Activated CD4-positive, CD25-positive, alpha-beta regulatory T cell treated with anti-CD3 and anti-CD28 coated beads, Interleukin-2, amount 50 U/mL, for 72 hours (primary cell): ENCODE results near the gene GASK1B.

Experiments
- DNase-seq: peaks from one replicate; pipeline ENCODE4 v3.0.0; 2021

The GASK1B gene

GRCh38 chr4:158182736-158183135, 9.9 kb upstream of the GASK1B start:
- DNase-seq = no peak

- DNase-seq = no peak
These were observed 9.1 kb upstream of the GASK1B start for GRCh38 chr4:158181906-158182305.

- no peak for DNase-seq
These were observed 6.6 kb upstream of the GASK1B start for GRCh38 chr4:158179465-158179864.

GRCh38 chr4:158176776-158177175, 4.0 kb upstream of the GASK1B start:
- no peak for DNase-seq

GRCh38 chr4:158176108-158176507, 3.3 kb upstream of the GASK1B start:
- DNase-seq = no peak

GRCh38 chr4:158170691-158171561, 1.9 kb downstream of the GASK1B start:
- no peak for DNase-seq

GRCh38 chr4:158169931-158170690, 2.7 kb downstream of the GASK1B start:
- no peak for DNase-seq

- no peak for DNase-seq
These were observed 3.3 kb downstream of the GASK1B start for GRCh38 chr4:158169506-158169905.

GRCh38 chr4:158168606-158169005, 4.2 kb downstream of the GASK1B start:
- DNase-seq = no peak

GRCh38 chr4:158166701-158167100, 6.1 kb downstream of the GASK1B start:
- DNase-seq = no peak

- DNase-seq = no peak
These were observed 8.0 kb downstream of the GASK1B start for GRCh38 chr4:158164768-158165213.

GRCh38 chr4:158163941-158164767, 8.7 kb downstream of the GASK1B start:
- no peak for DNase-seq

GRCh38 chr4:158162631-158163030, 10.2 kb downstream of the GASK1B start:
- no peak for DNase-seq

GRCh38 chr4:158161551-158162354, 11.1 kb downstream of the GASK1B start:
- DNase-seq = no peak

- no peak for DNase-seq
These were observed 13.1 kb downstream of the GASK1B start for GRCh38 chr4:158159718-158160094.

- no peak for DNase-seq
These were observed 13.6 kb downstream of the GASK1B start for GRCh38 chr4:158159054-158159717.

- DNase-seq = no peak
These were observed 15.4 kb downstream of the GASK1B start for GRCh38 chr4:158157412-158157811.

- no peak for DNase-seq
These were observed 17.0 kb downstream of the GASK1B start for GRCh38 chr4:158155656-158156356.

- no peak for DNase-seq
These were observed 25.7 kb downstream of the GASK1B start for GRCh38 chr4:158147151-158147550.

- DNase-seq = no peak
These were observed 26.1 kb downstream of the GASK1B start for GRCh38 chr4:158146736-158147135.

GRCh38 chr4:158139086-158139485, 33.7 kb downstream of the GASK1B start:
- DNase-seq = no peak
